Upper lobe of left lung (tissue), 6 donors: Measurements from ENCODE around the gene MLLT6. TPM values are rescaled to one million over a fixed set of nuclear protein-coding genes. Genes with fewer than 3 reads are reported as not detected.

Experiments used
- ATAC-seq, 2 donors: fragments of 200-7000 bp; cut with Tn5 transposase; one replicate each; pipeline ENCODE4 v1.9.1; 2022; ENCODE audit warnings: mild to moderate bottlenecking in 2 of 2, moderate library complexity in 2 of 2; ENCODE audit not compliant: low FRiP score in 2 of 2
- DNase-seq, 2 donors: peaks; one replicate each; pipeline ENCODE4 v3.0.0-alpha.2; 2019 to 2020
- H3K27ac ChIP-seq, 4 donors: fragments of 200-600 bp; sonication (generic); one replicate each; pipeline ENCODE4 v1.5.1; 2016 to 2019
- H3K27me3 ChIP-seq, 4 donors: fragments of 200-600 bp; sonication (generic); one replicate each; pipeline ENCODE4 v1.5.1; 2017 to 2019
- H3K36me3 ChIP-seq, 4 donors: fragments of 200-600 bp; sonication (generic); one replicate each; pipeline ENCODE4 v1.5.1; 2016 to 2019
- H3K4me1 ChIP-seq, 4 donors: fragments of 200-600 bp; sonication (generic); one replicate each; pipeline ENCODE4 v1.5.1; 2018 to 2019
- H3K4me3 ChIP-seq, 4 donors: fragments of 200-600 bp; sonication (generic); one replicate each; pipeline ENCODE4 v1.5.1; 2017 to 2019; ENCODE audit warnings: mild to moderate bottlenecking in 2 of 4, moderate library complexity in 1 of 4
- H3K9me3 ChIP-seq, 4 donors: fragments of 200-600 bp; sonication (generic); one replicate each; pipeline ENCODE4 v1.5.1; 2018 to 2019
- CTCF ChIP-seq, 6 experiments: fragments of 450-650 bp in 4 of 6; fragments of 200-600 bp in 2 of 6; sonication (generic) in 2 of 6; IDR thresholded peaks; one replicate each; pipeline ENCODE4 v1.5.1; 2016 to 2019; ENCODE audit warnings: antibody characterized with exemption in 6 of 6
- EP300 ChIP-seq, 4 donors: sonication (generic); formaldehyde crosslinking; IDR thresholded peaks; one replicate each; pipeline ENCODE4 v1.5.1; 2017; ENCODE audit warnings: antibody characterized with exemption in 4 of 4, control low read depth in 2 of 4
- POLR2A ChIP-seq, 4 donors: fragments of 450-650 bp; IDR thresholded peaks; one replicate each; pipeline ENCODE4 v1.5.1; 2016 to 2017; ENCODE audit warnings: antibody characterized with exemption in 4 of 4, mild to moderate bottlenecking in 2 of 4
- POLR2AphosphoS5 ChIP-seq, 2 donors: sonication (generic); formaldehyde crosslinking; IDR thresholded peaks; one replicate each; pipeline ENCODE4 v1.5.1; 2017; ENCODE audit warnings: antibody characterized with exemption in 2 of 2
- WGBS, 2 donors: methylation state at CpG; one replicate each; pipeline ENCODE4 v1.1.5; 2017 to 2018; 5-methylcytosine and 5-hydroxymethylcytosine counted together
- total RNA-seq, 6 donors: library from RNA; depleted of rRNA in 4 of 6; stranded (reverse); fragments of >200 nt in 4 of 6; gene quantifications; one replicate each; pipeline versions ENCODE4 v1.1.0 to v1.2.1, GENCODE V29; 2016 to 2021
- donor health status: DM: no; HTN: no; CAD: no; lungs with moderate emphysema.
- donor health status: DM: no; HTN: yes; CAD: no; lungs with severe emphysema.

Gene MLLT6
- total RNA-seq, 6 donors from 2014 or later: 69.2 to 305 (median 122) TPM

- Histone ChIP-seq H3K4me3 (no peak overlapping the region), H3K9me3 (no peaks in the 10 kb centered on the region), H3K4me1 (peaks cover 12 to 39% (median 29%) of the 10 kb centered on the region in 4 donors), H3K27me3 (peaks cover 0 to 3% (median 0%) of the 10 kb centered on the region in 4 donors), H3K27ac (peak overlapping the region in 1 of 4 donors; percentile 38), H3K36me3 (peaks cover 13 to 78% (median 51%) of the 10 kb centered on the region in 4 donors)
- WGBS, 2 donors: 51 to 82% methylated on average over 5 of the region's 5 CpGs
- TF ChIP-seq POLR2A (IDR thresholded peaks at IDR 0.05) (no peak), CTCF (IDR thresholded peaks at IDR 0.05) (no peak), EP300 (IDR thresholded peaks at IDR 0.05) (no peak), POLR2AphosphoS5 (IDR thresholded peaks at IDR 0.05) (no peak)
- ATAC-seq: no peak
- DNase-seq: no peak
Measured at GRCh38 chr17:38710985-38711384, 5.9 kb downstream of the MLLT6 start.

- DNase-seq (no peak), ATAC-seq (no peak)
- Histone ChIP-seq H3K36me3 (peaks cover 19 to 88% (median 61%) of the 10 kb centered on the region in 4 donors), H3K27ac (no peak overlapping the region), H3K4me1 (peaks cover 4 to 30% (median 21%) of the 10 kb centered on the region in 4 donors), H3K9me3 (no peaks in the 10 kb centered on the region), H3K4me3 (no peak overlapping the region), H3K27me3 (no peaks in the 10 kb centered on the region)
- 68 to 71% methylated on average over 19 to 23 of the region's 26 CpGs for WGBS, 2 donors
- TF ChIP-seq POLR2A (IDR thresholded peaks at IDR 0.05): no peak
- no peak for TF ChIP-seq EP300 (IDR thresholded peaks at IDR 0.05)
- no peak for TF ChIP-seq POLR2AphosphoS5 (IDR thresholded peaks at IDR 0.05)
- no peak for TF ChIP-seq CTCF (IDR thresholded peaks at IDR 0.05)
Measured at GRCh38 chr17:38711792-38712571, 6.9 kb downstream of the MLLT6 start.

- DNase-seq (no peak), ATAC-seq (no peak)
- TF ChIP-seq POLR2A (IDR thresholded peaks at IDR 0.05): no peak
- no peak for TF ChIP-seq CTCF (IDR thresholded peaks at IDR 0.05)
- TF ChIP-seq EP300 (IDR thresholded peaks at IDR 0.05): no peak
- TF ChIP-seq POLR2AphosphoS5 (IDR thresholded peaks at IDR 0.05): no peak
- H3K27ac ChIP-seq: no peak overlapping the region
- 95 to 100% methylated on average over 6 to 9 of the region's 10 CpGs for WGBS, 2 donors
- no peaks in the 10 kb centered on the region for H3K27me3 ChIP-seq
- peaks cover 0 to 24% (median 15%) of the 10 kb centered on the region in 4 donors for H3K4me1 ChIP-seq
- H3K4me3 ChIP-seq: no peak overlapping the region
- no peaks in the 10 kb centered on the region for H3K9me3 ChIP-seq
- H3K36me3 ChIP-seq: peaks cover 21 to 93% (median 66%) of the 10 kb centered on the region in 4 donors
Measured at GRCh38 chr17:38712593-38712992, 7.5 kb downstream of the MLLT6 start.

GRCh38 chr17:38713456-38714075, 8.5 kb downstream of the MLLT6 start:
- peaks cover 0 to 18% (median 13%) of the 10 kb centered on the region in 4 donors for H3K4me1 ChIP-seq
- no peaks in the 10 kb centered on the region for H3K27me3 ChIP-seq
- DNase-seq: no peak
- no peak overlapping the region for H3K4me3 ChIP-seq
- ATAC-seq: no peak
- H3K36me3 ChIP-seq: peaks cover 21 to 94% (median 72%) of the 10 kb centered on the region in 4 donors
- TF ChIP-seq EP300 (IDR thresholded peaks at IDR 0.05) (no peak), POLR2AphosphoS5 (IDR thresholded peaks at IDR 0.05) (no peak), CTCF (IDR thresholded peaks at IDR 0.05) (no peak), POLR2A (IDR thresholded peaks at IDR 0.05) (no peak)
- 78 to 84% methylated on average over 11 of the region's 11 CpGs for WGBS, 2 donors
- no peak overlapping the region for H3K27ac ChIP-seq
- no peaks in the 10 kb centered on the region for H3K9me3 ChIP-seq
